GM23248 (cell line): ENCODE measurements around the gene DAB1. TPM values are rescaled to one million over a fixed set of nuclear protein-coding genes. Genes with fewer than 3 reads are reported as not detected.

Experiments used
- DNase-seq: peaks from one replicate; pipeline ENCODE4 v3.0.0-alpha.2; 2015
- H2AFZ ChIP-seq: fragments of 200-600 bp; sonication (generic); 2 replicates; pipeline ENCODE4 v1.6.1; 2016; ENCODE audit warnings: antibody characterized with exemption
- H3F3A ChIP-seq: fragments of 200-600 bp; sonication (generic); 2 replicates; pipeline ENCODE4 v1.6.1; 2016; ENCODE audit warnings: mild to moderate bottlenecking, antibody characterized with exemption, mixed run types; ENCODE audit not compliant: insufficient read depth
- H3K27ac ChIP-seq: fragments of 200-600 bp; sonication (generic); 2 replicates; pipeline ENCODE4 v1.5.1; 2016; ENCODE audit warnings: mild to moderate bottlenecking
- H3K27me3 ChIP-seq: fragments of 200-600 bp; sonication (generic); replicated peaks from 2 replicates; pipeline ENCODE4 v1.6.1; 2016; ENCODE audit warnings: mild to moderate bottlenecking; ENCODE audit not compliant: insufficient read depth
- H3K36me3 ChIP-seq: fragments of 200-600 bp; sonication (generic); 2 replicates; pipeline ENCODE4 v1.6.1; 2016; ENCODE audit warnings: low read depth, mild to moderate bottlenecking
- H3K4me1 ChIP-seq: fragments of 200-600 bp; sonication (generic); 2 replicates; pipeline ENCODE4 v1.6.1; 2016; ENCODE audit warnings: mild to moderate bottlenecking; ENCODE audit not compliant: insufficient read depth
- H3K4me2 ChIP-seq: fragments of 200-600 bp; sonication (generic); one replicate; pipeline ENCODE4 v1.6.1; 2016; ENCODE audit warnings: mild to moderate bottlenecking; ENCODE audit not compliant: unreplicated experiment
- H3K4me3 ChIP-seq: fragments of 200-600 bp; sonication (generic); 2 replicates; pipeline ENCODE4 v1.5.1; 2016; ENCODE audit warnings: mild to moderate bottlenecking
- H3K79me2 ChIP-seq: fragments of 200-600 bp; sonication (generic); 2 replicates; pipeline ENCODE4 v1.6.1; 2016; ENCODE audit warnings: mild to moderate bottlenecking; ENCODE audit not compliant: insufficient read depth
- H3K9ac ChIP-seq: fragments of 200-600 bp; sonication (generic); 2 replicates; pipeline ENCODE4 v1.6.1; 2016; ENCODE audit warnings: mild to moderate bottlenecking
- H3K9me2 ChIP-seq: fragments of 200-600 bp; sonication (generic); 2 replicates; pipeline ENCODE4 v1.6.1; 2016; ENCODE audit warnings: mixed run types, mild to moderate bottlenecking, moderate library complexity; ENCODE audit not compliant: insufficient read depth
- H3K9me3 ChIP-seq: fragments of 200-600 bp; sonication (generic); one replicate; pipeline ENCODE4 v1.6.1; 2017; ENCODE audit warnings: low read depth
- H4K20me1 ChIP-seq: fragments of 200-600 bp; sonication (generic); 2 replicates; pipeline ENCODE4 v1.6.0; 2016; ENCODE audit not compliant: insufficient read depth
- EZH2 ChIP-seq: fragments of 200-600 bp; sonication (generic); IDR thresholded peaks from 2 replicates; pipeline ENCODE4 v1.6.1; 2018; ENCODE audit warnings: antibody characterized with exemption, mild to moderate bottlenecking; ENCODE audit not compliant: insufficient read depth, poor library complexity, severe bottlenecking
- EZH2phosphoT487 ChIP-seq: fragments of 200-600 bp; sonication (generic); IDR thresholded peaks from 2 replicates; pipeline ENCODE4 v1.6.1; 2018; ENCODE audit warnings: antibody characterized with exemption, moderate library complexity, mild to moderate bottlenecking, low read depth; ENCODE audit not compliant: insufficient read depth
- WGBS, 2 experiments: methylation state at CpG; one replicate each; pipeline ENCODE4 v1.1.6; 2015 to 2017; ENCODE audit warnings: low lambda C conversion rate in 2 of 2, low coverage in 1 of 2; ENCODE audit errors: missing lambda C conversion rate in 2 of 2; 5-methylcytosine and 5-hydroxymethylcytosine counted together
- in situ Hi-C: fragments of 300-500 bp; cut with MboI; formaldehyde crosslinking; loops from 2 replicates; pipeline ENCODE4 v1.15.0; 2020
- polyA plus RNA-seq: library from polyadenylated mRNA; unstranded; fragments of >200 nt; fragmentation: Nextera tagmentation; extraction: Ambion mirVana; gene quantifications from 2 replicates; pipeline ENCODE4 v1.2.1, GENCODE V29; 2016
- total RNA-seq: library from RNA; depleted of rRNA; stranded (reverse); fragments of >200 nt; shearing (Covaris generic); gene quantifications from 2 replicates; pipeline ENCODE4 v1.2.3, GENCODE V29; 2014

Gene DAB1
- total and polyA plus RNA-seq, 2 experiments from 2014 or later, result 0.11 to 0.39 TPM

DNA sequence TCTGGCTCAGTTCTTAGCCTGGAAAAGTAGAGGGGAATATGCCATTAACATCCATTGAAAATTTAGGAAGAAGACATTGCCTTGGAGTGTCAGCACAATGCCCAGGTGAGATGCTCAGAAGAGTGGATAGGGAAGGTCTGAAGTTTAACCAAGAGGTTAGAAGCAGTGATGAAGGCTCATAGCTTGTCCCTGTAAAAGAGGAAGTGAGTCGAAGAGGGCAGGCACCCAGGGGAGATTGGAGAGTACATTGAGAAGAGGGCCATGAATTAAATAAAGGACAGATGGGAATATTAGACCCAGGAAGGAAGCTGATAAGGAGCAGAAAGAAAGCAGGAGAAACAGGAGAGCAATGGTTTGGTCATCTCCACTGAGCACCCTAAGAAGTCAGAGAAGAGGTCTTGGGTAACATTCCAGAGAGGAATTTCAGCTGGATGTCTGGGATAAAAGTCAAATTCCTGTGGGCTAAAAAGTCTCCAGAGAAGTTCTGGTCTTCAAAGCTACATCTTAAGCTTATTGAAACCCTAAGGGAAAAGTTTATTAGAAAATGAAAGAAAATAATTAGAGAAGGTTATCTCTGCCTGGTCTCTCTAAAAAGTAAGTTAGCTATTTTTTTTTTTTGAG is 475.3 kb downstream of the DAB1 start:
- no peaks in the 10 kb centered on the region for H3K36me3 ChIP-seq
- no peak overlapping the region for H3K27ac ChIP-seq
- H2AFZ ChIP-seq, result no peak overlapping the region
- peaks cover 17% of the 10 kb centered on the region; the same call in 1 of the 2 replicates for H3F3A ChIP-seq
- H3K4me2 ChIP-seq, result peak overlapping the region; percentile 10
- no peak for TF ChIP-seq EZH2phosphoT487
- no peak for TF ChIP-seq EZH2
- H4K20me1 ChIP-seq, result no peaks in the 10 kb centered on the region
- peak; percentile 52 for DNase-seq
- H3K9ac ChIP-seq, result no peak overlapping the region
- peaks cover 17% of the 10 kb centered on the region for H3K4me1 ChIP-seq
- no peaks in the 10 kb centered on the region for H3K9me2 ChIP-seq
- in situ Hi-C loops, result no loop called here
- H3K27me3 ChIP-seq, result no peaks in the 10 kb centered on the region
- no peak overlapping the region for H3K4me3 ChIP-seq
- 71 to 81% methylated on average over 1 of the region's 1 CpG for WGBS, 2 experiments
- H3K9me3 ChIP-seq, result no peaks in the 10 kb centered on the region
- no peaks in the 10 kb centered on the region for H3K79me2 ChIP-seq
